SK-N-SH (cell line): ENCODE data around the gene PITPNB. TPM values are rescaled to one million over a fixed set of nuclear protein-coding genes. Genes with fewer than 3 reads are reported as not detected.

Experiments
- CTCF ChIA-PET: fragments of 300-600, 350-600 bp; formaldehyde crosslinking; extraction: SDS; loops from one replicate; lab custom pipeline; 2021; lab: Yijun Ruan, JAX
- POLR2A ChIA-PET: fragments of 350-600 bp; sonication (Branson Sonifier 250); formaldehyde crosslinking; extraction: SDS; loops from one replicate; lab custom pipeline; 2020; ENCODE audit warnings: antibody characterized with exemption, inconsistent platforms; lab: Yijun Ruan, JAX
- DNase-seq: peaks from one replicate; pipeline ENCODE4 v3.0.0; 2012
- H2AFZ ChIP-seq: fragments of 200-600 bp; sonication (generic); 2 replicates; pipeline ENCODE4 v1.8.1; 2016; ENCODE audit warnings: antibody characterized with exemption, mild to moderate bottlenecking, low read depth
- H3F3A ChIP-seq: fragments of 200-600 bp; sonication (generic); replicated peaks from 2 replicates; pipeline ENCODE3; 2016; ENCODE audit warnings: antibody characterized with exemption, mild to moderate bottlenecking; ENCODE audit not compliant: insufficient read depth
- H3K27ac ChIP-seq, 2 experiments: fragments of 200-500 bp in 1 of 2; fragments of 200-600 bp in 1 of 2; sonication (Bioruptor generic) in 1 of 2; sonication (generic), shearing (Covaris generic) in 1 of 2; 2 replicates each; pipeline versions ENCODE4 v1.5.1 to v1.6.1; 2014 to 2016; ENCODE audit warnings: low read depth in 2 of 2, inconsistent platforms in 1 of 2, low read length in 1 of 2, mild to moderate bottlenecking in 1 of 2, mixed read lengths in 1 of 2
- H3K27me3 ChIP-seq: fragments of 200-600 bp; sonication (generic), shearing (Covaris generic); 2 replicates; pipeline ENCODE4 v1.6.1; 2016; ENCODE audit warnings: mixed run types; ENCODE audit not compliant: insufficient read depth
- H3K36me3 ChIP-seq, 2 experiments: fragments of 200-500 bp in 1 of 2; fragments of 200-600 bp in 1 of 2; sonication (Bioruptor generic) in 1 of 2; sonication (generic) in 1 of 2; replicated peaks in 1 of 2; 2 replicates each; pipeline versions ENCODE3 to v1.5.1; 2014 to 2016; ENCODE audit warnings: low read length in 1 of 2, mild to moderate bottlenecking in 1 of 2; ENCODE audit not compliant: insufficient read depth in 2 of 2, control insufficient read depth in 1 of 2
- H3K4me1 ChIP-seq, 2 experiments: fragments of 200-500 bp in 1 of 2; fragments of 200-600 bp in 1 of 2; sonication (Bioruptor generic) in 1 of 2; sonication (generic), shearing (Covaris generic) in 1 of 2; 2 replicates each; pipeline versions ENCODE4 v1.5.1 to v1.6.1; 2014 to 2016; ENCODE audit warnings: low read depth in 1 of 2, low read length in 1 of 2, mixed run types in 1 of 2; ENCODE audit not compliant: insufficient read depth in 2 of 2, control insufficient read depth in 1 of 2
- H3K4me2 ChIP-seq: fragments of 200-600 bp; sonication (generic), shearing (Covaris generic); 2 replicates; pipeline ENCODE4 v1.6.1; 2017; ENCODE audit warnings: mixed run types
- H3K4me3 ChIP-seq, 2 experiments: fragments of 200-500 bp in 1 of 2; fragments of 200-600 bp in 1 of 2; sonication (Bioruptor generic) in 1 of 2; sonication (generic), shearing (Covaris generic) in 1 of 2; 2 replicates each; pipeline versions ENCODE4 v1.5.1 to v1.8.1; 2014 to 2016; ENCODE audit warnings: low read depth in 2 of 2, inconsistent platforms in 1 of 2, low read length in 1 of 2, mild to moderate bottlenecking in 1 of 2, mixed read lengths in 1 of 2, moderate library complexity in 1 of 2
- H3K79me2 ChIP-seq: fragments of 200-600 bp; sonication (generic); 2 replicates; pipeline ENCODE4 v1.8.1; 2017; ENCODE audit warnings: mild to moderate bottlenecking; ENCODE audit not compliant: insufficient read depth
- H3K9ac ChIP-seq: fragments of 200-600 bp; sonication (generic); 2 replicates; pipeline ENCODE4 v1.6.1; 2017; ENCODE audit warnings: mixed run types
- H3K9me2 ChIP-seq: fragments of 200-600 bp; sonication (generic); 2 replicates; pipeline ENCODE4 v1.6.1; 2017; ENCODE audit warnings: mixed run types
- H3K9me3 ChIP-seq: fragments of 200-600 bp; sonication (generic); 2 replicates; pipeline ENCODE4 v1.6.1; 2017; ENCODE audit warnings: mixed run types, mild to moderate bottlenecking, moderate library complexity
- H4K20me1 ChIP-seq: fragments of 200-600 bp; sonication (generic); 2 replicates; pipeline ENCODE4 v1.6.1; 2017; ENCODE audit warnings: mild to moderate bottlenecking, mixed run types; ENCODE audit not compliant: insufficient read depth
- CHD2 ChIP-seq: fragments of 150-350 bp; IDR thresholded peaks from 2 replicates; pipeline ENCODE4 v1.6.1; 2018; ENCODE audit warnings: low read length; ENCODE audit not compliant: partially characterized antibody
- ELF1 ChIP-seq: IDR thresholded peaks from 2 replicates; pipeline ENCODE4 v1.4.0; 2012
- EZH2phosphoT487 ChIP-seq: fragments of 200-600 bp; sonication (generic); IDR thresholded peaks from 2 replicates; pipeline ENCODE4 v1.6.1; 2017; ENCODE audit warnings: low read depth, mixed run types, mild to moderate bottlenecking, antibody characterized with exemption, moderate library complexity, borderline replicate concordance
- FOSL2 ChIP-seq: IDR thresholded peaks from 2 replicates; pipeline ENCODE4 v1.4.0; 2012; ENCODE audit warnings: low read depth, mild to moderate bottlenecking, moderate library complexity, borderline replicate concordance
- FOXM1 ChIP-seq: IDR thresholded peaks from 2 replicates; pipeline ENCODE4 v1.4.0; 2012; ENCODE audit warnings: low read depth, mild to moderate bottlenecking
- JUND ChIP-seq: IDR thresholded peaks from 2 replicates; pipeline ENCODE4 v1.4.0; 2012
- MEF2A ChIP-seq: IDR thresholded peaks from 2 replicates; pipeline ENCODE4 v1.4.0; 2012; ENCODE audit warnings: low read depth, borderline replicate concordance
- MXI1 ChIP-seq: IDR thresholded peaks from 2 replicates; pipeline ENCODE4 v1.6.1; 2012; ENCODE audit warnings: mild to moderate bottlenecking, low read depth, low read length, improper control_type of control experiment
- NRF1 ChIP-seq: IDR thresholded peaks from 2 replicates; pipeline ENCODE4 v1.6.1; 2012; ENCODE audit warnings: low read depth, mild to moderate bottlenecking, low read length
- POLR2AphosphoS5 ChIP-seq: IDR thresholded peaks from 2 replicates; pipeline ENCODE4 v1.6.1; 2012; ENCODE audit warnings: low read depth, low read length
- RAD21 ChIP-seq: IDR thresholded peaks from 2 replicates; pipeline ENCODE4 v1.6.1; 2012; ENCODE audit warnings: mild to moderate bottlenecking, low read length
- RFX5 ChIP-seq: IDR thresholded peaks from 2 replicates; pipeline ENCODE4 v1.6.1; 2012; ENCODE audit warnings: mild to moderate bottlenecking, improper control_type of control experiment, low read length
- RXRA ChIP-seq: IDR thresholded peaks from 2 replicates; pipeline ENCODE4 v1.4.0; 2012; ENCODE audit warnings: low read depth, mild to moderate bottlenecking, borderline replicate concordance
- SIN3A ChIP-seq: IDR thresholded peaks from 2 replicates; pipeline ENCODE4 v1.6.1; 2012; ENCODE audit warnings: low read depth, mild to moderate bottlenecking, low read length, moderate library complexity, borderline replicate concordance
- TEAD4 ChIP-seq: IDR thresholded peaks from 2 replicates; pipeline ENCODE4 v1.4.0; 2012; ENCODE audit warnings: mild to moderate bottlenecking, borderline replicate concordance; ENCODE audit not compliant: insufficient read depth
- WGBS: methylation state at CpG from one replicate; pipeline ENCODE4 v1.1.6; 2017; ENCODE audit warnings: low lambda C conversion rate; 5-methylcytosine and 5-hydroxymethylcytosine counted together
- polyA plus RNA-seq, 3 experiments: library from polyadenylated mRNA; depleted of rRNA; stranded (reverse); fragments of >200 nt; gene quantifications; 2 replicates each; pipeline ENCODE4 v1.2.3, GENCODE V29; 2012
- TF ChIP-seq, protein P1 (sequence below): IDR thresholded peaks from 2 replicates; pipeline ENCODE4 v1.4.0; 2012; ENCODE audit warnings: low read depth
- TF ChIP-seq, protein P2 (sequence below): IDR thresholded peaks from 2 replicates; pipeline ENCODE4 v1.4.0; 2012; ENCODE audit warnings: low read depth, borderline replicate concordance
- TF ChIP-seq, protein P3 (sequence below): IDR thresholded peaks from 2 replicates; pipeline ENCODE4 v1.4.0; 2012; ENCODE audit warnings: low read depth, borderline replicate concordance
- TF ChIP-seq, protein P4 (sequence below): fragments of 150-350 bp; IDR thresholded peaks from 2 replicates; pipeline ENCODE4 v1.6.1; 2017; ENCODE audit warnings: antibody characterized with exemption, low read length, low read depth, borderline replicate concordance

Gene PITPNB
- polyA plus RNA-seq, 1 of the 3 experiments (the other 2 are of a cell fraction): 32.3 TPM

- no peaks in the 10 kb centered on the region for H3F3A ChIP-seq
- POLR2A ChIA-PET: no interaction called here
- H2AFZ ChIP-seq: no peak overlapping the region
- no peaks in the 10 kb centered on the region for H3K4me1 ChIP-seq
- TF ChIP-seq RFX5: no peak
- TF ChIP-seq SIN3A: no peak
- TF ChIP-seq, protein P1, sequence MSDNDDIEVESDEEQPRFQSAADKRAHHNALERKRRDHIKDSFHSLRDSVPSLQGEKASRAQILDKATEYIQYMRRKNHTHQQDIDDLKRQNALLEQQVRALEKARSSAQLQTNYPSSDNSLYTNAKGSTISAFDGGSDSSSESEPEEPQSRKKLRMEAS: no peak
- TF ChIP-seq FOXM1: no peak
- TF ChIP-seq MEF2A: no peak
- TF ChIP-seq ELF1: no peak
- TF ChIP-seq CHD2: no peak
- TF ChIP-seq MXI1: no peak
- TF ChIP-seq, all 33 proteins: peak for 0
- no peak overlapping the region for H3K27ac ChIP-seq
- no peaks in the 10 kb centered on the region for H3K36me3 ChIP-seq
- H3K4me3 ChIP-seq: no peak overlapping the region
- H3K9ac ChIP-seq: no peak overlapping the region
- 85% methylated on average over 5 of the region's 5 CpGs for WGBS
- no peak for DNase-seq
- 0 out of 2 replicates have a peak, but pooled peaks cover 5% of the 10 kb centered on the region for H3K79me2 ChIP-seq
- no peak overlapping the region for H3K4me2 ChIP-seq
- H4K20me1 ChIP-seq: no peaks in the 10 kb centered on the region
- H3K27me3 ChIP-seq: no peaks in the 10 kb centered on the region
- no peaks in the 10 kb centered on the region for H3K9me2 ChIP-seq
- CTCF ChIA-PET: interaction anchor here (1.3 kb wide), 1 partner anchor 47 kb away, joined by 5 read pairs; no protein-coding TSS in a partner anchor
- no peaks in the 10 kb centered on the region for H3K9me3 ChIP-seq
Measured at GRCh38 chr22:27934069-27934468, 15.0 kb upstream of the PITPNB start.

- ChIA-PET POLR2A (no interaction called here), CTCF (interaction anchor here (1.3 kb wide), 1 partner anchor 47 kb away, joined by 5 read pairs; no protein-coding TSS in a partner anchor)
- no peak for DNase-seq
- H4K20me1 ChIP-seq: no peaks in the 10 kb centered on the region
- H3K36me3 ChIP-seq: no peaks in the 10 kb centered on the region
- no peak overlapping the region for H3K27ac ChIP-seq
- H3K4me2 ChIP-seq: no peak overlapping the region
- no peaks in the 10 kb centered on the region for H3K9me3 ChIP-seq
- no peak overlapping the region for H3K9ac ChIP-seq
- H3K9me2 ChIP-seq: no peaks in the 10 kb centered on the region
- H3K27me3 ChIP-seq: no peaks in the 10 kb centered on the region
- 0 out of 2 replicates have a peak, but pooled peaks cover 5% of the 10 kb centered on the region for H3K79me2 ChIP-seq
- H2AFZ ChIP-seq: no peak overlapping the region
- H3K4me1 ChIP-seq: no peaks in the 10 kb centered on the region
- 92% methylated on average over 9 of the region's 9 CpGs for WGBS
- H3K4me3 ChIP-seq: no peak overlapping the region
- no peaks in the 10 kb centered on the region for H3F3A ChIP-seq
- TF ChIP-seq RXRA (no peak), ELF1 (no peak), NRF1 (no peak), SIN3A (no peak), MXI1 (no peak), RAD21 (no peak), FOSL2 (no peak), FOXM1 (no peak), EZH2phosphoT487 (no peak), TEAD4 (no peak), JUND (no peak), POLR2AphosphoS5 (no peak)
- TF ChIP-seq, protein P2, sequence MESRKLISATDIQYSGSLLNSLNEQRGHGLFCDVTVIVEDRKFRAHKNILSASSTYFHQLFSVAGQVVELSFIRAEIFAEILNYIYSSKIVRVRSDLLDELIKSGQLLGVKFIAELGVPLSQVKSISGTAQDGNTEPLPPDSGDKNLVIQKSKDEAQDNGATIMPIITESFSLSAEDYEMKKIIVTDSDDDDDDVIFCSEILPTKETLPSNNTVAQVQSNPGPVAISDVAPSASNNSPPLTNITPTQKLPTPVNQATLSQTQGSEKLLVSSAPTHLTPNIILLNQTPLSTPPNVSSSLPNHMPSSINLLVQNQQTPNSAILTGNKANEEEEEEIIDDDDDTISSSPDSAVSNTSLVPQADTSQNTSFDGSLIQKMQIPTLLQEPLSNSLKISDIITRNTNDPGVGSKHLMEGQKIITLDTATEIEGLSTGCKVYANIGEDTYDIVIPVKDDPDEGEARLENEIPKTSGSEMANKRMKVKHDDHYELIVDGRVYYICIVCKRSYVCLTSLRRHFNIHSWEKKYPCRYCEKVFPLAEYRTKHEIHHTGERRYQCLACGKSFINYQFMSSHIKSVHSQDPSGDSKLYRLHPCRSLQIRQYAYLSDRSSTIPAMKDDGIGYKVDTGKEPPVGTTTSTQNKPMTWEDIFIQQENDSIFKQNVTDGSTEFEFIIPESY: no peak
- TF ChIP-seq, protein P3, sequence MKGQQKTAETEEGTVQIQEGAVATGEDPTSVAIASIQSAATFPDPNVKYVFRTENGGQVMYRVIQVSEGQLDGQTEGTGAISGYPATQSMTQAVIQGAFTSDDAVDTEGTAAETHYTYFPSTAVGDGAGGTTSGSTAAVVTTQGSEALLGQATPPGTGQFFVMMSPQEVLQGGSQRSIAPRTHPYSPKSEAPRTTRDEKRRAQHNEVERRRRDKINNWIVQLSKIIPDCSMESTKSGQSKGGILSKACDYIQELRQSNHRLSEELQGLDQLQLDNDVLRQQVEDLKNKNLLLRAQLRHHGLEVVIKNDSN: no peak
- TF ChIP-seq, protein P4, sequence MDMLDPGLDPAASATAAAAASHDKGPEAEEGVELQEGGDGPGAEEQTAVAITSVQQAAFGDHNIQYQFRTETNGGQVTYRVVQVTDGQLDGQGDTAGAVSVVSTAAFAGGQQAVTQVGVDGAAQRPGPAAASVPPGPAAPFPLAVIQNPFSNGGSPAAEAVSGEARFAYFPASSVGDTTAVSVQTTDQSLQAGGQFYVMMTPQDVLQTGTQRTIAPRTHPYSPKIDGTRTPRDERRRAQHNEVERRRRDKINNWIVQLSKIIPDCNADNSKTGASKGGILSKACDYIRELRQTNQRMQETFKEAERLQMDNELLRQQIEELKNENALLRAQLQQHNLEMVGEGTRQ: no peak
Measured at GRCh38 chr22:27933186-27933983, 14.3 kb upstream of the PITPNB start.
